Epithelial cell of proximal tubule (primary cell): ENCODE results near the gene DIRAS3. TPM values are rescaled to one million over a fixed set of nuclear protein-coding genes. Genes with fewer than 3 reads are reported as not detected.

ENCODE experiments used
- DNase-seq: peaks from one replicate; pipeline ENCODE4 v3.0.0-alpha.2; 2011; ENCODE audit warnings: low read depth
- H3K4me3 ChIP-seq: 2 replicates; pipeline ENCODE4 v1.5.1; 2011; ENCODE audit warnings: low read depth, mild to moderate bottlenecking, low read length
- total RNA-seq: library from RNA; depleted of rRNA; stranded (reverse); fragments of >200 nt; gene quantifications from 2 replicates; pipeline ENCODE4 v1.2.3, GENCODE V29; 2015
- TF ChIP-seq, protein P1 (sequence below): conservative IDR thresholded peaks from 2 replicates; pipeline ENCODE4 v1.5.1; 2012; ENCODE audit warnings: low read depth, mild to moderate bottlenecking, low read length

The DIRAS3 gene
- total RNA-seq, 1 donor from 2014 or later: not detected

DNA sequence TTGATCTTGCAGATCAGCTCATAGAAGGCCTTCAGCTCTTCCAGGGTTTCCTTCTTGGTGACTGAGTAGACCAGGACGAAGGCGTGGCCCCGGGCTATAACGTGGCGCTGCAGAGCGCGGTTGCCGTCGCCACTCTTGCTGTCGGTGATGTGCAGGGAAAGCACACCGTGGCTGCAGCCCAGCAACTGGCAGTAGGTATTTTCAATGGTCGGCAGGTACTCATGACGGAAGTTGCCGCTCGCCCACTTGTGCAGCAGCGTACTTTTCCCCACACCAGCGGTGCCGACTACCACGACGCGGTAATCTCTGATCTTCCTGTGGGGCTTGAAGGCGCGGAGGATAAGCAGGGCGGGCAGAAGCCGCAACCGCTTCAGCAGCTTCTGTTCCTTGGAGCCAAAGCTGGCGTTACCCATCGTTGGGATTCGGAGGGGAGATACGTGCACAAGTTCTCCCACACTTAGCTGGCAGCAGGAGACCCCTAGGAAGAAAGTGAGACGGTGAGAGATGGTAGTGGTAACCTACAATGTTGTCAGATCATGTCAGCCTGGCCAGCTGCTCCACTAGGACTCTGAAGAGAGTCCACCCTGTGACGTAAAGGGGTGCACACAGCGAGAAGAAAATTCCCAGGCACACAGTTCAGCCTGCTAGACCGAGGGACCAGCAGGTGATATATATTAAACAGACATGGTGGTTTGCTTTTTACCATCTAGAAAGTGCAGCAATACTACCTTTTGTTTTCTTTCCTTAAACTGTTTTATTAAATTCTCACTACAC lies 3.4 kb downstream of the DIRAS3 start:
- no peak overlapping the region for H3K4me3 ChIP-seq
- no peak for DNase-seq
- TF ChIP-seq, protein P1, sequence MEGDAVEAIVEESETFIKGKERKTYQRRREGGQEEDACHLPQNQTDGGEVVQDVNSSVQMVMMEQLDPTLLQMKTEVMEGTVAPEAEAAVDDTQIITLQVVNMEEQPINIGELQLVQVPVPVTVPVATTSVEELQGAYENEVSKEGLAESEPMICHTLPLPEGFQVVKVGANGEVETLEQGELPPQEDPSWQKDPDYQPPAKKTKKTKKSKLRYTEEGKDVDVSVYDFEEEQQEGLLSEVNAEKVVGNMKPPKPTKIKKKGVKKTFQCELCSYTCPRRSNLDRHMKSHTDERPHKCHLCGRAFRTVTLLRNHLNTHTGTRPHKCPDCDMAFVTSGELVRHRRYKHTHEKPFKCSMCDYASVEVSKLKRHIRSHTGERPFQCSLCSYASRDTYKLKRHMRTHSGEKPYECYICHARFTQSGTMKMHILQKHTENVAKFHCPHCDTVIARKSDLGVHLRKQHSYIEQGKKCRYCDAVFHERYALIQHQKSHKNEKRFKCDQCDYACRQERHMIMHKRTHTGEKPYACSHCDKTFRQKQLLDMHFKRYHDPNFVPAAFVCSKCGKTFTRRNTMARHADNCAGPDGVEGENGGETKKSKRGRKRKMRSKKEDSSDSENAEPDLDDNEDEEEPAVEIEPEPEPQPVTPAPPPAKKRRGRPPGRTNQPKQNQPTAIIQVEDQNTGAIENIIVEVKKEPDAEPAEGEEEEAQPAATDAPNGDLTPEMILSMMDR: no peak

DNA sequence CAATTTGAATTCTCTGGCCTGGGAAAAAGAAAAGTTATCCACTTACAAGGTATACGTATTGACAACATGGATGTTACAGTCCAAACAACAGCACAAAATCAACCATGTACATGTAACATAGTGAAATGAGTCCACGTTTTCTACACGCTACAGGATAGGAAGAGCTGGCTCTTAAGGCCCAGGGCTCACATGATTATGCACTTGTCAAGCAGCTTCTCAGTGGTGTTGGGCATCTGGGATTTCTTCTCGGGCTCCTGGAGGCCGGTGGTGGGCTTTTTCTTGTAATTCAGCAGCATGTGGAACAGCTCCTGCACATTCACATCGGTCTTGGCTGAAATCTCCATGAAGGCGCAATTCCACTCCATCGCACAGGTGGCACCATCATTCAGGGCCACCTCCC lies 4.0 kb downstream of the DIRAS3 start:
- TF ChIP-seq, protein P1: no peak
- no peak for DNase-seq
- H3K4me3 ChIP-seq: no peak overlapping the region

DNA sequence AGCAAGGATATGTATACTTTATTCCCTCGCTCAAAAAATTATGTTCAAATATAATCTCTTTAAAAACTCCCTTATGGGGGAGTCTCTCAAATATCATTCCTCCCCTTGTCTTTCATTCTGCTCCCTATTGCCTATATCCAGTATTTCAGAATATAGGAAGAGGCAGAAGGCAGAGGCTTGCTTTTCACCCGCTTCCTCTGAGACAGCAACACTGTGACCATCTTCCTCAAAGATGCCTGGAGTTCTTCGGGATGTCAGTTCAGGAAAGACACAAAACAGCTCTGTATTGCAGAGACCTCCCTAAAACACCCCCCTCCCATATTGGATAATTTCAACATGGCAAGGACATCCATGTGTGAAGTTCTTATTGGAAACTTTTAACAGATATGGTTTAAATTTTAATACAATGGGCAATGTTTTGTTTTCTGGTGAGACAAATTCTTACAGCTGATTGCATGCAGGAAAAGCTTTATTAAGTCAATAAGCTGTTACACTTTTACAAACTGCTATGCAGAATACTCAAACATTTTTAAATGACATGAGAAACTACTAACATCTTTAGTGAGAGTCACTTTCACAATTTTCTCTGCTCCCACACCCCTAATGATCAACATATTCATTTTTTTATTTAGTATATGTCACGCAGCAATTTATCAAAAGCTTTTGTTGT lies 4.8 kb downstream of the DIRAS3 start:
- TF ChIP-seq, protein P1: no peak
- DNase-seq: no peak

DNA sequence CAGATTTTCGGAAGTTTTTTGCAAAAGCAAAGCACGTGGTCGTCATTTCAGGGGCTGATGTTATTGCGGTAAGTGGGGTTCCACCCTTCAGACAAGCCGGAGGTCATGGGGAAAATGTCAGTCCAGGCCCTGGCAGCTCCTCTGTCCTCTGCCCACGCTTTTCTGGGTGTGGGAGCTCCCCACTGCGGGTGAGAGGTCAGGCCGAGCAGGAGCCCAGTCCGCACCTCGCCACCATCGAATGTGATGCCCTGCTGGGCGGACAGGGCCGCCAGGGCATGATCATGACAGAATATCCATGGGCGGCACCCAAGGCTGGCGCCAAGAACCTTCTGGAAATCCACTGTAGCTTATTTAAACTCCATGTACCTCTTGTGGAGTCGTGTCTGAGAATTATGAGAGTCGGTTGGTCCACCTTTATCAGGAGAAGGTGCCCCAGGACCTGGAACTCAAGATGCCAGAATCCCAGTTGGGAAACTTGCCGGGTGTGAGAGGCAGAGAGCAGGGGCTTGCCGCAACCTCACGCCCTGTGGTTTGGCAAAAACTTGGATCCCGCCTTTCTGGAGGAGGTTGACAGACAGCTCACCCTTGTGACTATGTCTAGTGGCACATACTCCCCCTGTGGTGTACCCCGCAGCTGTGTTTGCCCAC lies 6.9 kb downstream of the DIRAS3 start:
- no peak overlapping the region for H3K4me3 ChIP-seq
- no peak for DNase-seq
- TF ChIP-seq, protein P1: no peak

More for the DNA sequence above, 4.8 kb downstream of the DIRAS3 start:
- H3K4me3 ChIP-seq: no peak overlapping the region

DNA sequence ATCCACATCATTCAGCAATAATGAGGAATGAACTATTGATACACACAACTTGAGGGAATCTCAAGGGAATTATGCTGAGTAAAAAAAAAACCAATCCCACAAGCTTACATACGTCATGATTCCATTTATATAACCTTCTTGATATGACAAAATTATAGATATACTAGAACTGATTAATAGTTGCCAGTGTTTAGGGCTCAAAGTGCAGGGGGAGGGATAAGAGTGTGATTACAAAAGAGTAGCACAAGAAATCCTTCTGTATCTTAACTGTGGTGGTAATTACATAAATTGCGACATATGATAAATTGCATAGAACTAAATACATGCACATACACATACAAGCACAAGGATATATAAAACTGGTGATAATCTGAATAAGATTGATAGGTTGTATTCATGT lies 13.5 kb downstream of the DIRAS3 start:
- TF ChIP-seq, protein P1: no peak
- DNase-seq: no peak
- no peak overlapping the region for H3K4me3 ChIP-seq

DNA sequence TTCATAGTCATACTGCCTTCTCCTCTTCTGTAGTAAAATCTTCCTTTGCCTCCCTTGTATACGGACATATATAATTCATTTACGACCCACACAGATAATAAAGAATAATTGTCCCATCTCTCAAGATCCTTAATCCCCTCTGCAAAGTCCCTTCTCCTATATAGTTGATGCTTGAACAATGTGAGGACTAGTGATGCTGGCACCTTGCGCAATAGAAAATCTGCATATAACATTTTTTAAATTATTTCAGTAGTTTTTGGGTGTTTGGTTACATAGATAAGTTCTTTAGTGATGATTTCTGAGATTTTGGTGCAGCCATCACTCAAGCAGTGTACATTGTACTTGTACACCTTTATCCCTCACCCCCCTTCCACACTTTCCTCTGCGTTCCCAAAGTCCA lies 21.0 kb downstream of the DIRAS3 start:
- TF ChIP-seq, protein P1: no peak
- DNase-seq: no peak
- no peak overlapping the region for H3K4me3 ChIP-seq
